Gastrocnemius medialis (tissue), 4 donors: Measurements from ENCODE around the gene ARID5B.

ENCODE experiments used
- POLR2A ChIP-seq, 2 donors: fragments of 450-650 bp; IDR thresholded peaks; one replicate each; pipeline ENCODE4 v1.6.1; 2017; ENCODE audit warnings: antibody characterized with exemption in 2 of 2, mild to moderate bottlenecking in 2 of 2, moderate library complexity in 2 of 2
- TF ChIP-seq, protein P1 (sequence below), 5 experiments: fragments of 450-650 bp in 3 of 5; fragments of 200-600 bp in 2 of 5; sonication (generic) in 2 of 5; IDR thresholded peaks in 4 of 5; conservative IDR thresholded peaks in 1 of 5; 1 replicate in 4 of 5; 2 replicates in 1 of 5; pipeline ENCODE4 v1.5.1; 2016 to 2019; ENCODE audit warnings: antibody characterized with exemption in 5 of 5, mild to moderate bottlenecking in 3 of 5, moderate library complexity in 3 of 5

DNA sequence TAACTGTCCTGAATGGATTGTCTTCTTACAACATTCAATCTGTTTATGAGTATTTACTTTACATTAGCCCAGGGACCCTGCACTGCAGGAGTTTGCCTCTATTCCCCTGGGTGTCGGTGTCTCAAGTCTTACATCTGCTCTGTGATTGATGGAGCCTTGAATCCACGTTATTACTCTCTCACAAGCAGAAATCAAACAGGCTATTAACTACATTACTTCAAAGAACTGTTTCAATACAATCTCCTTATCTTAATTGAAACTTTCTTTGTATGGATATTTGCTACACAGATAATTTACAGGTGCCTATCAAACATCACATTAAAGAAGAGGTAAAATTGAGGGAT is 3.1 kb upstream of the ARID5B start:
- TF ChIP-seq POLR2A (IDR thresholded peaks at IDR 0.05), result no peak
- TF ChIP-seq, protein P1, sequence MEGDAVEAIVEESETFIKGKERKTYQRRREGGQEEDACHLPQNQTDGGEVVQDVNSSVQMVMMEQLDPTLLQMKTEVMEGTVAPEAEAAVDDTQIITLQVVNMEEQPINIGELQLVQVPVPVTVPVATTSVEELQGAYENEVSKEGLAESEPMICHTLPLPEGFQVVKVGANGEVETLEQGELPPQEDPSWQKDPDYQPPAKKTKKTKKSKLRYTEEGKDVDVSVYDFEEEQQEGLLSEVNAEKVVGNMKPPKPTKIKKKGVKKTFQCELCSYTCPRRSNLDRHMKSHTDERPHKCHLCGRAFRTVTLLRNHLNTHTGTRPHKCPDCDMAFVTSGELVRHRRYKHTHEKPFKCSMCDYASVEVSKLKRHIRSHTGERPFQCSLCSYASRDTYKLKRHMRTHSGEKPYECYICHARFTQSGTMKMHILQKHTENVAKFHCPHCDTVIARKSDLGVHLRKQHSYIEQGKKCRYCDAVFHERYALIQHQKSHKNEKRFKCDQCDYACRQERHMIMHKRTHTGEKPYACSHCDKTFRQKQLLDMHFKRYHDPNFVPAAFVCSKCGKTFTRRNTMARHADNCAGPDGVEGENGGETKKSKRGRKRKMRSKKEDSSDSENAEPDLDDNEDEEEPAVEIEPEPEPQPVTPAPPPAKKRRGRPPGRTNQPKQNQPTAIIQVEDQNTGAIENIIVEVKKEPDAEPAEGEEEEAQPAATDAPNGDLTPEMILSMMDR (IDR thresholded peaks at IDR 0.05 in 4 of 5, conservative IDR thresholded peaks at IDR 0.05 in 1 of 5), result no peak
